GM12878 (cell line): ENCODE results near the gene ZNF32. TPM values are rescaled to one million over a fixed set of nuclear protein-coding genes. Genes with fewer than 3 reads are reported as not detected.

ENCODE experiments used
- ATAC-seq: fragments of 200-7000 bp; cut with Tn5 transposase; 3 replicates; pipeline ENCODE4 v1.9.1; 2020; ENCODE audit warnings: mild to moderate bottlenecking, moderate library complexity
- BruUV-seq: library from RNA; stranded (reverse); fragments of 400-500 nt; replicated peaks from 2 replicates; lab custom pipeline; 2021; lab: Mats Ljungman, UMichigan
- CTCF ChIA-PET: fragments of 300-600 bp; sonication (Branson Sonifier 250); formaldehyde crosslinking; extraction: SDS; loops from one replicate; lab custom pipeline; 2021; ENCODE audit warnings: inconsistent platforms; lab: Yijun Ruan, JAX
- POLR2A ChIA-PET: fragments of 350-600 bp; formaldehyde crosslinking; extraction: SDS; loops from one replicate; lab custom pipeline; 2021; ENCODE audit warnings: inconsistent platforms; lab: Charles Lee
- RAD21 ChIA-PET: fragments of 300-600 bp; sonication (Branson Sonifier 250); formaldehyde crosslinking; loops from one replicate; lab custom pipeline; 2023; ENCODE audit warnings: antibody characterized with exemption; ENCODE audit not compliant: unreplicated experiment; lab: Charles Lee
- SMC1A ChIA-PET: fragments of 300-600 bp; sonication (Branson Sonifier 250); formaldehyde crosslinking; loops from one replicate; lab custom pipeline; 2023; ENCODE audit not compliant: unreplicated experiment, uncharacterized antibody; lab: Charles Lee
- DNase-seq: peaks from one replicate; pipeline ENCODE4 v3.0.0-alpha.2; 2011; ENCODE audit warnings: low read depth, low spot score
- FAIRE-seq: peaks from 3 replicates; lab custom pipeline; 2011; peaks lifted over from hg19 to GRCh38; lab: Jason Lieb, UNC
- H2AFZ ChIP-seq: 2 replicates; pipeline ENCODE4 v1.6.0; 2011; ENCODE audit warnings: low read depth, low read length, control low read depth; ENCODE audit not compliant: control insufficient read depth
- H3K27ac ChIP-seq: 2 replicates; pipeline ENCODE4 v1.5.1; 2011; ENCODE audit warnings: control low read depth; ENCODE audit not compliant: control insufficient read depth, insufficient read depth
- H3K27me3 ChIP-seq, 2 experiments: replicated peaks in 1 of 2; 2 replicates each; pipeline versions ENCODE4 v1.6.0 to v1.6.1; 2011; ENCODE audit warnings: low read length in 1 of 2; ENCODE audit not compliant: control insufficient read depth in 2 of 2, insufficient read depth in 2 of 2
- H3K36me3 ChIP-seq, 2 experiments: 2 replicates each; pipeline ENCODE4 v1.5.1; 2011; ENCODE audit warnings: low read length in 1 of 2; ENCODE audit not compliant: control insufficient read depth in 2 of 2, insufficient read depth in 2 of 2
- H3K4me1 ChIP-seq: 2 replicates; pipeline ENCODE4 v1.6.1; 2011; ENCODE audit warnings: mild to moderate bottlenecking, low read length, moderate library complexity, mixed read lengths; ENCODE audit not compliant: control insufficient read depth, insufficient read depth
- H3K4me2 ChIP-seq: 2 replicates; pipeline ENCODE4 v1.6.0; 2011; ENCODE audit warnings: control low read depth; ENCODE audit not compliant: control insufficient read depth, insufficient read depth
- H3K4me3 ChIP-seq: fragments of 200-600 bp; sonication (generic); 2 replicates; pipeline ENCODE4 v1.5.1; 2016
- H3K79me2 ChIP-seq: 2 replicates; pipeline ENCODE4 v1.6.0; 2011; ENCODE audit warnings: low read length; ENCODE audit not compliant: control insufficient read depth, insufficient read depth
- H3K9ac ChIP-seq: 2 replicates; pipeline ENCODE4 v1.8.0; 2011; ENCODE audit warnings: low read length, control low read depth, mixed read lengths; ENCODE audit not compliant: control insufficient read depth, insufficient read depth
- H3K9me3 ChIP-seq: replicated peaks from 3 replicates; pipeline ENCODE4 v1.5.1; 2011; ENCODE audit warnings: mild to moderate bottlenecking, low read length; ENCODE audit not compliant: control insufficient read depth, insufficient read depth
- H4K20me1 ChIP-seq: 2 replicates; pipeline ENCODE4 v1.6.0; 2011; ENCODE audit not compliant: control insufficient read depth, insufficient read depth
- ASH2L ChIP-seq: fragments of 300-600, 200-600 bp; sonication (generic); IDR thresholded peaks from 2 replicates; pipeline ENCODE4 v1.6.1; 2017; ENCODE audit warnings: low read depth, mild to moderate bottlenecking, borderline replicate concordance
- BCL11A ChIP-seq: IDR thresholded peaks from 2 replicates; pipeline ENCODE4 v1.6.1; 2011; ENCODE audit warnings: low read depth, low read length
- BRCA1 ChIP-seq: IDR thresholded peaks from 2 replicates; pipeline ENCODE4 v1.6.1; 2011; ENCODE audit warnings: low read depth, low read length, improper control_type of control experiment
- CHD2 ChIP-seq: IDR thresholded peaks from 2 replicates; pipeline ENCODE4 v1.6.1; 2011; ENCODE audit warnings: low read depth, low read length, improper control_type of control experiment, borderline replicate concordance
- ELK1 ChIP-seq: IDR thresholded peaks from 2 replicates; pipeline ENCODE4 v1.6.1; 2012; ENCODE audit warnings: low read depth, low read length, improper control_type of control experiment
- ESRRA ChIP-seq: IDR thresholded peaks from 2 replicates; pipeline ENCODE4 v1.6.1; 2012; ENCODE audit warnings: mild to moderate bottlenecking, low read length, improper control_type of control experiment
- ETV6 ChIP-seq, 2 experiments: fragments of 450-650 bp in 1 of 2; IDR thresholded peaks in 1 of 2; conservative IDR thresholded peaks in 1 of 2; 2 replicates each; pipeline ENCODE4 v1.6.1; 2014; ENCODE audit warnings: antibody characterized with exemption in 1 of 2, borderline replicate concordance in 1 of 2, low read depth in 1 of 2, mild to moderate bottlenecking in 1 of 2, moderate library complexity in 1 of 2
- GABPA ChIP-seq: IDR thresholded peaks from 2 replicates; pipeline ENCODE4 v1.6.1; 2014; ENCODE audit warnings: antibody characterized with exemption, low read depth, mild to moderate bottlenecking, inconsistent platforms
- HSF1 ChIP-seq: fragments of 150-350 bp; IDR thresholded peaks from 2 replicates; pipeline ENCODE4 v1.6.1; 2014; ENCODE audit warnings: mild to moderate bottlenecking, low read depth, low read length
- NFIC ChIP-seq: IDR thresholded peaks from 2 replicates; pipeline ENCODE4 v1.6.1; 2012; ENCODE audit warnings: low read depth, mild to moderate bottlenecking, inconsistent platforms, low read length, moderate library complexity
- POLR2A ChIP-seq: IDR thresholded peaks from 2 replicates; pipeline ENCODE4 v1.6.1; 2011; ENCODE audit warnings: low read depth, mild to moderate bottlenecking, low read length
- SMARCA5 ChIP-seq: fragments of 450-650 bp; IDR thresholded peaks from 2 replicates; pipeline ENCODE4 v1.6.1; 2017; ENCODE audit warnings: mild to moderate bottlenecking
- SREBF2 ChIP-seq: IDR thresholded peaks from 2 replicates; pipeline ENCODE4 v1.6.1; 2012; ENCODE audit warnings: mild to moderate bottlenecking, low read length
- TCF3 ChIP-seq: IDR thresholded peaks from 2 replicates; pipeline ENCODE4 v1.6.1; 2012; ENCODE audit warnings: low read depth, mild to moderate bottlenecking, low read length, borderline replicate concordance; ENCODE audit not compliant: insufficient read depth
- TCF7 ChIP-seq: IDR thresholded peaks from 2 replicates; pipeline ENCODE4 v1.6.1; 2014; ENCODE audit warnings: antibody characterized with exemption, borderline replicate concordance
- ZBTB4 ChIP-seq: fragments of 450-650 bp; formaldehyde crosslinking; IDR thresholded peaks from 2 replicates; pipeline ENCODE4 v1.4.0; 2022; ENCODE audit warnings: mild to moderate bottlenecking, moderate library complexity
- WGBS: methylation state at CpG from one replicate; pipeline ENCODE4 v1.1.6; 2016; ENCODE audit warnings: low lambda C conversion rate; ENCODE audit not compliant: insufficient replicate concordance, insufficient coverage; ENCODE audit errors: missing lambda C conversion rate; 5-methylcytosine and 5-hydroxymethylcytosine counted together
- in situ Hi-C: fragments of 300-500 bp; cut with MboI; formaldehyde crosslinking; loops from 9 replicates; pipeline ENCODE4 v1.14.3; 2018; ENCODE audit warnings: mixed read lengths
- intact Hi-C: fragments of 100-400 bp; cut with micrococcal nuclease; formaldehyde crosslinking; loops from one replicate; pipeline ENCODE4 v1.14.2; 2022; ENCODE audit not compliant: unreplicated experiment
- polyA plus RNA-seq, 11 experiments: library from polyadenylated mRNA; depleted of rRNA in 4 of 11; unstranded in 6 of 11; stranded (reverse) in 5 of 11; fragments of >200 nt; fragmentation: Nextera tagmentation in 4 of 11; fragmentation: Illumina TruSeq in 1 of 11; extraction: Ambion mirVana in 4 of 11; extraction: Trizol in 1 of 11; gene quantifications; 1 replicate in 1 of 11; 2 replicates in 10 of 11; pipeline versions ENCODE4 v1.2.1 to v1.2.3, GENCODE V29; 2011 to 2016; ENCODE audit warnings: inconsistent platforms in 2 of 11, missing spikeins in 2 of 11, low read depth in 1 of 11
- total RNA-seq, 4 experiments: library from RNA; depleted of rRNA in 3 of 4; stranded (reverse); fragments of >200 nt in 3 of 4; fragmentation: Illumina TruSeq in 1 of 4; extraction: Trizol in 1 of 4; gene quantifications; 2 replicates each; pipeline versions ENCODE4 v1.2.1 to v1.2.3, GENCODE V29; 2013 to 2021

ZNF32 gene
- total and polyA plus RNA-seq, 10 of the 15 experiments (the other 5 are each of a cell fraction or from before 2014, with no cell fraction given): 1.9 to 23.0 (median 3.4) TPM

- TF ChIP-seq TCF3: 0 out of 2 replicates have a peak, but pooled peaks have one; percentile 33
- peak; percentile 94 for TF ChIP-seq POLR2A
- peak; percentile 98 for TF ChIP-seq GABPA
- peak; percentile 66 for TF ChIP-seq SREBF2
- TF ChIP-seq ASH2L: 0 out of 2 replicates have a peak, but pooled peaks have one; percentile 55
- TF ChIP-seq CHD2: 0 out of 2 replicates have a peak, but pooled peaks have one; percentile 50
- peak; percentile 91 for TF ChIP-seq ELK1
These were observed 42.1 kb downstream of the ZNF32 start, which contains the start of gene ZNF485 (continued) for GRCh38 chr10:43606323-43607198.

GRCh38 chr10:43605850-43606322, 42.8 kb downstream of the ZNF32 start:
- Histone ChIP-seq H3K9me3 (peaks cover 3% of the 10 kb centered on the region; the same call in 2 of the 3 replicates), H3K4me1 (no peaks in the 10 kb centered on the region; the same call in 1 of the 2 replicates), H3K27me3 (no peaks in the 10 kb centered on the region), H4K20me1 (no peaks in the 10 kb centered on the region), H3K79me2 (peaks cover 3% of the 10 kb centered on the region), H3K4me2 (peak overlapping the region; percentile 95), H3K27ac (no peak overlapping the region), H2AFZ (peak overlapping the region; percentile 90), H3K9ac (no peak overlapping the region; the same call in 1 of the 2 replicates), H3K36me3 (peaks cover 0 to 4% of the 10 kb centered on the region in 2 experiments; a peak in 2 of 4 replicates), H3K4me3 (no peak overlapping the region)
- in situ Hi-C loops: no loop called here
- DNase-seq: no peak
- SMC1A ChIA-PET: interaction anchor here (0.9 to 4.4 kb wide), 2 partner anchors 10 to 43 kb away, joined by 3 to 18 read pairs; partner anchors contain the start of gene ZNF32
- no TSS peak for BruUV-seq
- RAD21 ChIA-PET: interaction anchor here (1.0 kb wide), 1 partner anchor 11 kb away, joined by 5 read pairs; no protein-coding TSS in a partner anchor
- intact Hi-C loops: no loop called here
- WGBS: 65% methylated on average over 12 of the region's 12 CpGs
- CTCF ChIA-PET: interaction anchor here (1.5 kb wide), 1 partner anchor 11 kb away, joined by 3 read pairs; no protein-coding TSS in a partner anchor
- POLR2A ChIA-PET: interaction anchor here (0.6 to 1.4 kb wide), 2 partner anchors 10 to 152 kb away, joined by 3 read pairs; no protein-coding TSS in a partner anchor
- FAIRE-seq: no peak
- TF ChIP-seq ZBTB4 (CRISPR knock-in tag) (no peak), BRCA1 (no peak), HSF1 (no peak), NFIC (no peak), BCL11A (no peak), ETV6 (conservative IDR thresholded peaks at IDR 0.05 in 1 of 2, IDR thresholded peaks at IDR 0.05 in 1 of 2; ENCODE audit: borderline replicate concordance in 1 of 2, low read depth in 1 of 2) (no peak), TCF7 (no peak), SMARCA5 (no peak), ESRRA (no peak)
- peak; percentile 14; the same call in 2 of the 3 replicates for ATAC-seq
